ENCODE results near the gene SIGLEC9. TPM values are rescaled to one million over a fixed set of nuclear protein-coding genes. Genes with fewer than 3 reads are reported as not detected.
"Not testable (repeated sequence)": the region's sequence is repeated elsewhere in the genome, so short reads cannot be mapped to it uniquely, and the experiment has no call there.

SIGLEC9 gene
- total RNA-seq, 1 donor from 2014 or later, result 0.85 TPM

- Histone ChIP-seq H3K27ac (no peak overlapping the region), H3K36me3 (no peaks in the 10 kb centered on the region), H3K4me1 (no peaks in the 10 kb centered on the region), H3K27me3 (no peaks in the 10 kb centered on the region), H3K9me3 (no peaks in the 10 kb centered on the region), H3K4me3 (no peak overlapping the region)
- DNase-seq (ENCODE audit: low spot score in 2 of 2), result no peak
- TF ChIP-seq CTCF (IDR thresholded peaks at IDR 0.05), result no peak
- intact Hi-C loops (cut with DNase I), result no loop called here
Measured at GRCh38 chr19:51140441-51140840, 15.7 kb downstream of the SIGLEC9 start.

GRCh38 chr19:51141181-51141580, 16.5 kb downstream of the SIGLEC9 start:
- no peaks in the 10 kb centered on the region for H3K27me3 ChIP-seq
- DNase-seq (ENCODE audit: low spot score in 2 of 2), result no peak

GRCh38 chr19:51142119-51142518, 17.4 kb downstream of the SIGLEC9 start, which contains the start of gene SIGLEC7:
SIGLEC7 (plus strand) TSS chr19:51142301; CDS start chr19:51142370, 69 bp downstream.
- Histone ChIP-seq H3K27ac (peak within 1 kb of the TSS in 1 of 2 donors; percentile 27), H3K36me3 (no peaks in the 10 kb centered on the region), H3K9me3 (no peaks in the 10 kb centered on the region), H3K4me1 (no peaks in the 10 kb centered on the region), H3K4me3 (no peak within 1 kb of the TSS), H3K27me3 (no peaks in the 10 kb centered on the region)
- TF ChIP-seq CTCF (IDR thresholded peaks at IDR 0.05), result no peak
- intact Hi-C loops (cut with DNase I), result no loop called here
- DNase-seq (ENCODE audit: low spot score in 2 of 2), result no peak

More at GRCh38 chr19:51141181-51141580, 16.5 kb downstream of the SIGLEC9 start:
- Histone ChIP-seq H3K36me3 (no peaks in the 10 kb centered on the region), H3K4me3 (no peak overlapping the region), H3K9me3 (no peaks in the 10 kb centered on the region), H3K4me1 (no peaks in the 10 kb centered on the region), H3K27ac (no peak overlapping the region)
- no peak for TF ChIP-seq CTCF (IDR thresholded peaks at IDR 0.05)
- intact Hi-C loops (cut with DNase I), result no loop called here

- DNase-seq (ENCODE audit: low spot score in 2 of 2), result not testable (repeated sequence)
Measured at GRCh38 chr19:51142809-51143475, 18.2 kb downstream of the SIGLEC9 start.

GRCh38 chr19:51143486-51143885, 18.8 kb downstream of the SIGLEC9 start:
- DNase-seq (ENCODE audit: low spot score in 2 of 2), result no peak
- H3K4me3 ChIP-seq, result no peak overlapping the region
- no peaks in the 10 kb centered on the region for H3K27me3 ChIP-seq
- no peaks in the 10 kb centered on the region for H3K9me3 ChIP-seq
- intact Hi-C loops (cut with DNase I), result no loop called here
- TF ChIP-seq CTCF (IDR thresholded peaks at IDR 0.05), result no peak
- H3K4me1 ChIP-seq, result no peaks in the 10 kb centered on the region
- H3K36me3 ChIP-seq, result no peaks in the 10 kb centered on the region
- no peak overlapping the region for H3K27ac ChIP-seq

More at GRCh38 chr19:51142809-51143475, 18.2 kb downstream of the SIGLEC9 start:
- intact Hi-C loops (cut with DNase I); H3K4me1 ChIP-seq; H3K36me3 ChIP-seq; H3K4me3 ChIP-seq; H3K27me3 ChIP-seq; H3K9me3 ChIP-seq: not testable (repeated sequence)
- peak overlapping the region in 1 of 2 donors; percentile 27 for H3K27ac ChIP-seq

GRCh38 chr19:51144482-51145045, 19.9 kb downstream of the SIGLEC9 start:
- Histone ChIP-seq H3K27ac (no peak overlapping the region), H3K4me3 (no peak overlapping the region), H3K4me1 (no peaks in the 10 kb centered on the region), H3K9me3 (no peaks in the 10 kb centered on the region), H3K36me3 (no peaks in the 10 kb centered on the region), H3K27me3 (no peaks in the 10 kb centered on the region)
- intact Hi-C loops (cut with DNase I), result no loop called here
- TF ChIP-seq CTCF (IDR thresholded peaks at IDR 0.05), result no peak
- DNase-seq (ENCODE audit: low spot score in 2 of 2), result no peak

All from ascending aorta (tissue), 2 donors.